NCI-H146 treated with DMSO at 0.1 percent for 48 hours (cell line): ENCODE data around the gene ZNF670.
"Not testable (repeated sequence)": the region's sequence is repeated elsewhere in the genome, so short reads cannot be mapped to it uniquely, and the experiment has no call there.

Source experiments
- DNase-seq: peaks from one replicate; lab custom pipeline; 2025; ENCODE audit not compliant: unreplicated experiment; lab: John Stamatoyannopoulos, UW

Gene ZNF670

DNA sequence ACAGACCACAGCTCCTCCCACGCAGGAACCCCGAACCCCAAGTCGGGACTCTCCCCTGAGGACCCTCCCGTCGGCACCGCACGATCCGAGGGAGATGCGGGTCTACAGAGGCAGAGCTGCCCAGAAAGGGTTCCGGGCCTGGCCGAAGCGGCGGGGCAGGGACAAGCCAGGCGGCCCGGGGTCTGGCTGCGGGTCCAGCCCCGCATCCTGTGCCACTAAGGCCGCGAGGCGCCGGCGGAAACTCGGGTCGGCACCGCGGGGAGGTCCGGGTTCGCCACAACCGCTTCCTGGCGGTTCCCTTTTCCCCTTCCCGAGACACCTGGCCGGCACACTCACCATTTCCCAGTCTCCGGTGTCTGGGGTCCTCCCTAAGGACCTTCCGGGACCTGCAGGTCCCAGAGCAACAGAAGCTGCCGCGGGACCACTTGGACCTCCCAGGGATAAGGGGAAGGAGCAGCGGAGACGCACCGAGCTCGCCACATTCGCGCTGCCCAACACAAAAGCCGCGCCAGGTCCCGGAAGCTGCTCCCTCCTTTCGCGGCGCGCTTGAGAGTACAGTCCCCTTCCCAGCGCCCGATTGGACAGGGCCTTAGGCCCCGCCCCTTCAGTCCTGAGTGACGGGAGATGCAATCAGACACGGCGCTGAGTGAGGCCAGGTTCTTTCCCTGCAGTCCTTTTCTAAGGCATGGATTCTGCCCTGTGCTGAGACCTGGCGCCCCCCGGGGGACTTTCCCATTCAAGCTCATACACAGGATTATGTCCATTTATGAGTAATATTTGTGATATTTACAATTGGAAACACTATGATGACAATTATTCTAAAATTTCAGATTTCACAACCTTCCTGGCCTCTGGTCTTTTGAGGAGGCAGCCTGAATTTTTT lies at the start of gene ZNF670:
Gene ZNF670, minus strand, starts transcription at position 554 of the 883 bp plus-strand sequence. Its CDS starts 215 bp downstream, at position 339.
- DNase-seq = peak; percentile 96

DNA sequence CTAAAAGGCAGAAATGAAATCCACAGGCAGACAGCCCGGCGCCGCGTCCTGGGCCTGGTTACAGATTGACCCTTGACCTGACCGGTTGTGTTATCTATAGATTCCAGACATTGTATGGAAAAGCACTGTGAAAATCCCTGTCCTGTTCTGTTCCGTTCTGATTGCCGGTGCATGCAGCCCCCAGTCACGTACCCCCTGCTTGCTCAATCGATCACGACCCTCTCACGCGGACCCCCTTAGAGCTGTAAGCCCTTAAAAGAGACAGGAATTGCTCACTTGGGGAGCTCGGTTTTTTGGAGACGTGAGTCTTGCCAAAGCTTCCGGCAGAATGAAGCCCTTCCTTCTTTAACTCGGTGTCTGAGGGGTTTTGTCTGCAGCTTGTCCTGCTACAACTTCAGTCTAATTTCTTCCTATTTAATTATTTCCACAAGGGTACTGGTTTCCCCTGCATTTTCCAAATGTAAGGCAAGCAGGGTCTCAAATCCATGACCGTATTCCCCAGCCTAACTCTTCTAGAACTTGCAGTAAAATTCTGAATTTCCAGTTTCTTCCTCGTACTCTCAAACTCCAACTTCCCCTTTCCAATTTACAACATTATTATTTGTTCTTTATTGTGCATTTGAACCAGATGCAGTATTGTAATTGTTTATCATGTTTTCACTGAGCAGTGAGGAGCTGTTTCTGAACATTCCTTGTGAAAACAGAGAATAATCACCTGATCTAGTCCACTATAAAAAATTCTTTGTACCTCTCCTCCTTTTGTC lies 49.1 kb upstream of the ZNF670 start:
- not testable (repeated sequence) for DNase-seq

DNA sequence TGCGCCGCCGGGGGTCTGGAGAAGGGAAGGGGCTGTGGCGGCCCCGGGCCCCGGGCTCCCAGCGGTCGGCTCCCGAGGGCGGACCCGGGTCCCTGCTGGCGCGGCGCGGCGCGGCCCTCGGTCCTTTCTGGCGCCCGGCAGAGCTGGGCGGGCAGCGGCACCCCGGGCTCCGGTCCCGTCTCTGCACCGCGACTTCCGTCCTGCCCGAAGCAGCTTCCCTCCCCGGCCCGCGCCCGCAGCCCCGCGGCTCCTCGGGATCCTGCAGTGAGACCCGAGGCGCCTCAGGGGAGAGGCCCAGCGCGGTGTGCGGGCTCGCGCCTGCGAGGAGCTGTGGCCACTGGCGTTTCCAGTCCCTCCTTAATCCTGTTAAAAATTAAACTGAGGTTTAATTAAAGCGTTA lies 48.0 kb upstream of the ZNF670 start:
- not testable (repeated sequence) for DNase-seq

DNA sequence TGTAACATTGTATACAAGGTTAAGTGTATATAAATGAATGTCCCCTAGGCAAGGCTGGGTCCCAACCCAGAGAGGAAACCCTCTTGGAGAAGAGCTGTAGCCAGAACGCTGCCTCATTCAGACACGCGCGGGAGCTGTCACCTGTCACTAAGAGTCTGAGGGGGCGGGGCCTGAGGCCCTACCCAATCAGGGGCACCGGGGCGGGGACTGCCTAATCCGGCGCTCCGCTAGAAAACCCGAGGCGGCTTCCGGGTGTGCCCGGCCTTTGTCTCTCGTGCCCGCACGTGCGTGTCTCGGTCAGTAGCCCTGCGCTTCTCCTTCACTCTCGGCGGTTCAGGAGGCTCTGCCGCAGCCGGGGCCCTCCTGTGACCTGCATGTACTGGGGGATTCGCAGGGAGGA lies 47.6 kb upstream of the ZNF670 start:
- not testable (repeated sequence) for DNase-seq

GRCh38 chr1:247121382-247121781 lies 42.8 kb upstream of the ZNF670 start:
- DNase-seq = no peak

DNA sequence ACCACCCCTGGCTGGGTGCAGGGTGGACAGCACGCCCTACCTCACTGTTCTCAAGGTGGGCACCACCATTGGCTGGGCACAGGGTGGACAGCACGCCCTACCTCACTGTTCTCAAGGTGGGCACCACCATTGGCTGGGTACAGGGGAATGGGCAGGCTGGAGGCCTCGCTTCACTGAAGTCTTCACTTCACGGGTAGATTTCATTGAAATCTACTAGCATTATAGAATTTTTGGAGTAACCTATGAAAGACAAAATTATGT lies 41.7 kb upstream of the ZNF670 start:
- not testable (repeated sequence) for DNase-seq

- DNase-seq = no peak
Observed at GRCh38 chr1:247119600-247120407, 41.2 kb upstream of the ZNF670 start.

GRCh38 chr1:247118946-247119446 lies 40.4 kb upstream of the ZNF670 start:
- DNase-seq = peak; percentile 35

- DNase-seq = no peak
Observed at GRCh38 chr1:247115545-247115944, 36.9 kb upstream of the ZNF670 start.

GRCh38 chr1:247115141-247115510 lies 36.5 kb upstream of the ZNF670 start:
- no peak for DNase-seq

- DNase-seq = no peak
Observed at GRCh38 chr1:247114351-247115140, 35.9 kb upstream of the ZNF670 start.

- no peak for DNase-seq
Observed at GRCh38 chr1:247113733-247114271, 35.2 kb upstream of the ZNF670 start.

DNA sequence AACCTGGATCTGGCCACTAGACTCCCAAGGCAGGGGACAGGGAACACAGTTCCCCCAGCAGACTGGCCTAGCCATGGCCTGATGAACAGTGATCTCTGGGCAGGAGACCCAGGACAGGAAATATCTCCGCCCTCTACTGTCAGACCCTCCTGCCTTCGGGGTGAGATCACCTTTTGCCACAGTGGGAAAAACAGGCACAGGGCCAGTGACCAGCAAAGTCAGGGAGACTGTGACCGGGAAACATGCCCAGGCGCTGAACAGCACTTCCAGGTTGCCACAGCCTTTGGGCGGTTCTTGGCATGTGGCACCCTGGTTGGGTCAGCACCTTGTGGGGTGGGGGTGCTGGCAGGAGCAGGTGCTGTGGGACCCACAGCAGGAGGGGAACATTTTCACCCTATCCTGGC lies 34.5 kb upstream of the ZNF670 start:
- no peak for DNase-seq

DNA sequence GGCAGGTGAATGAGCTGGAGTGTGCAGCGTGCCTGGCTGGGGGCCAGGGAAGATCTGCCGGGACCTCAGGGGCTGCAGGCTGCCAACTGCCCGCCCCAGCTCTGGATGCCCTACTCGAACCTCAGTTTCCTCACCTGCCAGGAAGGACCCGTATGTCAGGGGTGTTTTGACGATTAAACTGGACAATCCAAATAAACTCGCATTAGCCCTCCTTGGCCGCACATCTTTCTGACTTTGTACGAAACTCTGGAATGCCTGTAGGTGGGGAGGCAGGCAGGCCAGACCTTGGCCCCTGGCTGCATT lies 33.8 kb upstream of the ZNF670 start:
- no peak for DNase-seq

DNA sequence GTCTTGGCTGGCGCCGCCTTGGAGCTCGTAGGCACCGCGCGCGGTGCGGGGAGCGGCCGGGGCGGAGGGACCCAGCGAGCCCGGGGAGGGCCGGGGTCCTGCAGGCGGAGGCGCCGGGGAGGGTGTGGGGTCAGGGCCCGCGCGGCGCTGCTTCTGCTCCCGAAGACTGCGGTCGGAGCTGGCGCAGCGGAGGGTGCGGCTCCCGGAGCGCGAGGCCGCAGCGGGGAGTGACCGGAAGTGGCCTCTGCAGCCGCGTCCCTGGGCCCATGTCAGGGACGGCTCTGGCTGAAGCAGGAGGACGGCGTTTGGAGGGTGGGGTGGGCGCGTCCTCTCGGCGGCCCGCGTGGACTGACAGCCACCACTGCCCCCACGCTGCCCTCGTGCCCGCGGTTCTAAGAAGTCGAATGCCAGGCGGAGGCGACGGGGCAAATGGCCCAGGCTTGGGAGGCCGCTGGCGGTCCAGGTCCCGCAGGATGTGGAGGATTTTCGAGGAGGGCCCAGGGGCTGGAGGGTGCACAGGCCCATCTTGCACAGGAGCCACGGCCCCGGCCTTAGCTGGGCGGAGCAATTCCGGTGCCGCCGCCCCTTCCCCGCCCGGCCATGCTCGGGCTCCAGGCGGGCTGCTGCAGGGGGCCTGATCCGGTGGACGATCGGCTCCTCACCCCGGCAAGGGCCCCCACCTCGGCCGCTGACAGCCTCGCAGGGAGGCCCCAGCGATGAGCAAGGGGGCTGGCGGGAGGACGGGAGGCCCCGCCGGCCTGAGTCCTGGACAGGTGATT lies 33.3 kb upstream of the ZNF670 start:
- peak; percentile 71 for DNase-seq

GRCh38 chr1:247111259-247111699 lies 32.7 kb upstream of the ZNF670 start:
- DNase-seq = no peak

DNA sequence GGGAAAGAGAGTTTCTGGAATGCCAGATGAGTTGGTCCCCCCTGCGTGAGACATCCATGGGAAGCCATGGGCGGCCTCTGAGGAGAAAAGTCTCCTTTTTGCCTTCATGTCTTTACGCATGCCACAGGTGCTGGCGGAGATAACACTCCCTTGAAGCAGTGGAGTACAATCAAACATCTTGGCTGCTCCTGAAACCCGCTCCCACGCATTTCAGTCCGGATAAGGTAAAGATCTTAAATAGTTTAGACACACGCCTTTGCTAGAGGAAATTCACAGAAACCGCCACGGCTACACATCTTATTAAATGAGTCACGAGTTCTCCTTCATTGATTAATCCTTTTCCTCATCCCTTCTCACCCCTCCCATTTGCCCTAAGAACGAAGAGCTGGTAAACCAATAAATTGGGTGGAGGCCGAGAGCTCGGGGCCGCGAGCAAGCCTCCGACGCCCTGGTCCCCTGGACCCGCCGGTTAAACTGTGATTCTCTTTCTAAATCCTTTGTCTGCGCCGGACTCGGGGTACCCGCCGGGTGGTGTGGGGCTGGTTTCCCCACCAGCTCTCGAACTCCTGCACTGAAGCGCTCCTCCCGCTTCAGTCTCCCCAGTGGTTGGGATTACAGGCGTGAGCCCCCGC lies 32.1 kb upstream of the ZNF670 start:
- DNase-seq = no peak

DNA sequence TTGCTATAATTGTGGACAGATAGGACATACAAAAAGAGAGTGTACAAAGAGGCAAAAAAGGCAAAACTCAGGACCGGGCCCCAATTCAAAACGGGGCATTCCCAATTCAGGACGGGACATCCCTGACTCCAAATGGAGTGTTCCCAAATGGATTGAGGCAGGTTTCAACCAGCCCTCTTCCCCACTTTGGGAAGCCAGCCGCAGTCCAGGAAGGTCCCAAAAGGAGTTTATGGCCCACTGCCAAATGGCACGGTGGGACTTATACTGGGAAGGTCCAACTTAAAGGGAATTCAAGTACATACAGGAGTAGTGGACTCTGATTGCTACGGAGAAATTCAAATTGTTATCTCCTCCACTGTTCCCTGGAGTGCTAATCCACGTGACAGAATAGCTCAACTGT lies 29.1 kb upstream of the ZNF670 start:
- no peak for DNase-seq

- no peak for DNase-seq
Observed at GRCh38 chr1:247105966-247106365, 27.4 kb upstream of the ZNF670 start.
